Keratinocyte (primary cell): ENCODE data around the gene GPR3. TPM values are rescaled to one million over a fixed set of nuclear protein-coding genes. Genes with fewer than 3 reads are reported as not detected.

Source experiments
- DNase-seq: peaks from one replicate; pipeline ENCODE4 v3.0.0-alpha.2; 2011; ENCODE audit warnings: low read depth, missing footprints, low spot score
- FAIRE-seq: peaks from 2 replicates; lab custom pipeline; 2011; peaks lifted over from hg19 to GRCh38; lab: Jason Lieb, UNC
- H2AFZ ChIP-seq: 2 replicates; pipeline ENCODE4 v1.6.0; 2012; ENCODE audit warnings: low read length, control low read depth, inconsistent platforms; ENCODE audit not compliant: control insufficient read depth
- H3K27ac ChIP-seq: 2 replicates; pipeline ENCODE4 v1.5.1; 2011; ENCODE audit warnings: low read length; ENCODE audit not compliant: control insufficient read depth, insufficient read depth
- H3K27me3 ChIP-seq: 3 replicates; pipeline ENCODE4 v1.6.0; 2011; ENCODE audit warnings: low read length; ENCODE audit not compliant: control insufficient read depth, insufficient read depth; ENCODE audit errors: extremely low read depth
- H3K36me3 ChIP-seq, 2 experiments: 2 replicates in 1 of 2; 3 replicates in 1 of 2; pipeline ENCODE4 v1.5.1; 2011; ENCODE audit warnings: low read length in 2 of 2, mild to moderate bottlenecking in 1 of 2; ENCODE audit not compliant: control insufficient read depth in 2 of 2, insufficient read depth in 2 of 2; ENCODE audit errors: extremely low read depth in 1 of 2
- H3K4me1 ChIP-seq: 3 replicates; pipeline ENCODE4 v1.5.1; 2011; ENCODE audit warnings: low read length; ENCODE audit not compliant: control insufficient read depth, insufficient read depth; ENCODE audit errors: extremely low read depth
- H3K4me2 ChIP-seq: 3 replicates; pipeline ENCODE4 v1.6.0; 2011; ENCODE audit warnings: low read depth, low read length; ENCODE audit not compliant: control insufficient read depth, insufficient read depth; ENCODE audit errors: extremely low read depth
- H3K4me3 ChIP-seq, 3 experiments: fragments of 200-600 bp in 1 of 3; sonication (generic) in 1 of 3; 2 replicates in 2 of 3; 3 replicates in 1 of 3; pipeline ENCODE4 v1.5.1; 2011 to 2016; ENCODE audit warnings: low read length in 3 of 3, mild to moderate bottlenecking in 3 of 3, control low read depth in 2 of 3, inconsistent platforms in 1 of 3, low read depth in 1 of 3, mixed read lengths in 1 of 3, mixed run types in 1 of 3, moderate library complexity in 1 of 3; ENCODE audit not compliant: control insufficient read depth in 2 of 3, insufficient read depth in 2 of 3; ENCODE audit errors: extremely low read depth in 1 of 3
- H3K79me2 ChIP-seq: 2 replicates; pipeline ENCODE4 v1.6.0; 2012; ENCODE audit warnings: low read length; ENCODE audit not compliant: control insufficient read depth, insufficient read depth
- H3K9ac ChIP-seq: 3 replicates; pipeline ENCODE4 v1.6.0; 2011; ENCODE audit warnings: low read length; ENCODE audit not compliant: control insufficient read depth, insufficient read depth; ENCODE audit errors: extremely low read depth
- H3K9me1 ChIP-seq: 3 replicates; pipeline ENCODE4 v1.6.0; 2011; ENCODE audit warnings: low read length; ENCODE audit not compliant: control insufficient read depth, insufficient read depth; ENCODE audit errors: extremely low read depth
- H3K9me3 ChIP-seq: 2 replicates; pipeline ENCODE4 v1.5.1; 2012; ENCODE audit warnings: low read depth, low read length; ENCODE audit not compliant: control insufficient read depth
- H4K20me1 ChIP-seq: 3 replicates; pipeline ENCODE4 v1.6.0; 2011; ENCODE audit warnings: low read length; ENCODE audit not compliant: control insufficient read depth, insufficient read depth; ENCODE audit errors: extremely low read depth
- CTCF ChIP-seq, 3 experiments: IDR thresholded peaks in 1 of 3; conservative IDR thresholded peaks in 1 of 3; optimal IDR thresholded peaks in 1 of 3; 2 replicates in 2 of 3; 3 replicates in 1 of 3; pipeline versions ENCODE3 to v1.5.1; 2011; ENCODE audit warnings: low read length in 3 of 3, mild to moderate bottlenecking in 3 of 3, moderate library complexity in 2 of 3, control low read depth in 1 of 3, inconsistent platforms in 1 of 3; ENCODE audit not compliant: insufficient read depth in 2 of 3; ENCODE audit errors: extremely low read depth in 1 of 3
- EZH2 ChIP-seq: IDR thresholded peaks from one replicate; pipeline ENCODE4 v1.6.1; 2012; ENCODE audit warnings: inconsistent platforms, mild to moderate bottlenecking, low read length, moderate library complexity
- dilution Hi-C: fragments of 300-500 bp; cut with MboI; formaldehyde crosslinking; loops from one replicate; pipeline ENCODE4 v1.7.0; 2020; ENCODE audit warnings: low sequenced_read_pairs; ENCODE audit not compliant: extremely low pct_ligation_motif_present
- polyA plus RNA-seq, 5 experiments: library from polyadenylated mRNA; depleted of rRNA in 3 of 5; stranded (reverse) in 3 of 5; stranded (forward) in 1 of 5; unstranded in 1 of 5; fragments of >200 nt; gene quantifications; 1 replicate in 1 of 5; 2 replicates in 3 of 5; 3 replicates in 1 of 5; pipeline versions ENCODE4 v1.2.1 to v1.2.3, GENCODE V29; 2011 to 2012; ENCODE audit warnings: missing spikeins in 2 of 5, low read depth in 1 of 5, low replicate concordance in 1 of 5

The GPR3 gene
- polyA plus RNA-seq, 1 donor (not counting 4 experiments of a cell fraction or from before 2014, with no cell fraction given), result 1.4 TPM

- Histone ChIP-seq H3K27me3 (no peaks in the 10 kb centered on the region), H3K9me3 (no peaks in the 10 kb centered on the region), H3K4me3 (no peak overlapping the region), H4K20me1 (peaks cover 4% of the 10 kb centered on the region), H3K9ac (no peak overlapping the region), H3K4me1 (no peaks in the 10 kb centered on the region), H3K79me2 (peaks cover 75% of the 10 kb centered on the region), H3K9me1 (peaks cover 3% of the 10 kb centered on the region), H3K36me3 (peaks cover 1 to 4% of the 10 kb centered on the region in 2 experiments), H3K27ac (no peak overlapping the region), H3K4me2 (no peak overlapping the region), H2AFZ (no peak overlapping the region)
- FAIRE-seq (no peak), DNase-seq (no peak)
- dilution Hi-C loops, result no loop called here
- TF ChIP-seq EZH2 (no peak), CTCF (optimal IDR thresholded peaks at IDR 0.05 in 1 of 3, IDR thresholded peaks at IDR 0.05 in 1 of 3, conservative IDR thresholded peaks at IDR 0.05 in 1 of 3; ENCODE audit: extremely low read depth in 1 of 3, insufficient read depth in 2 of 3, low read length in 3 of 3) (no peak)
Observed at GRCh38 chr1:27444632-27445031, 52.2 kb downstream of the GPR3 start.

Other genes starting within 250 kb of the GPR3 start
- gene SLC9A1, start 237.5 kb upstream of the GPR3 start, polyA plus RNA-seq, result 7.6 to 22.6 TPM (median 12.4 TPM) in 3 replicates
- gene WDTC1, start 158.0 kb upstream of the GPR3 start, polyA plus RNA-seq, result 5.1 to 10.1 TPM (median 5.7 TPM) in 3 replicates
- 23.7 to 40.4 TPM (median 31.3 TPM) in 3 replicates for gene TMEM222, start 70.5 kb upstream of the GPR3 start, polyA plus RNA-seq
- 15.5 to 34.0 TPM (median 15.6 TPM) in 3 replicates for gene SYTL1, start 50.6 kb upstream of the GPR3 start, polyA plus RNA-seq
- gene MAP3K6, start 25.7 kb upstream of the GPR3 start, polyA plus RNA-seq, result 13.4 to 19.3 TPM (median 16.7 TPM) in 3 replicates
- gene FCN3, start 17.8 kb upstream of the GPR3 start, polyA plus RNA-seq, result 0.08 TPM in 1 of 3 replicates, not detected in the others
- gene CD164L2, start 9.3 kb upstream of the GPR3 start, polyA plus RNA-seq, result 2.6 to 5.9 TPM (median 2.7 TPM) in 3 replicates
- 31.3 to 53.8 TPM (median 42.9 TPM) in 3 replicates for gene WASF2, start 97.5 kb downstream of the GPR3 start, polyA plus RNA-seq
- 3.9 to 4.2 TPM (median 4.1 TPM) in 3 replicates for gene AHDC1, start 211.5 kb downstream of the GPR3 start, polyA plus RNA-seq
- 0.04 to 0.17 TPM in 2 of 3 replicates, not detected in the other for gene FGR, start 242.6 kb downstream of the GPR3 start, polyA plus RNA-seq